Body of pancreas (tissue), 4 donors: Measurements from ENCODE around the gene POLA1.

Source experiments
- CTCF ChIP-seq, 7 experiments: fragments of 450-650 bp in 4 of 7; fragments of 200-600 bp in 3 of 7; sonication (generic) in 3 of 7; IDR thresholded peaks; one replicate each; pipeline ENCODE4 v1.5.1; 2016 to 2019; ENCODE audit warnings: antibody characterized with exemption in 7 of 7
- POLR2A ChIP-seq, 3 donors: fragments of 450-650 bp; IDR thresholded peaks; one replicate each; pipeline ENCODE4 v1.6.1; 2016; ENCODE audit warnings: antibody characterized with exemption in 3 of 3, mild to moderate bottlenecking in 2 of 3

GRCh38 chrX:24694825-24695224, 1.1 kb downstream of the POLA1 start:
- TF ChIP-seq CTCF (IDR thresholded peaks at IDR 0.05): no peak
- TF ChIP-seq POLR2A (IDR thresholded peaks at IDR 0.05): no peak
